Transverse colon (tissue), 4 donors: ENCODE measurements around the gene SPTLC3.

Experiments used
- CTCF ChIP-seq, 5 experiments: fragments of 200-600 bp in 3 of 5; fragments of 450-650 bp in 2 of 5; sonication (generic) in 3 of 5; IDR thresholded peaks; 1 replicate in 2 of 5; 2 replicates in 3 of 5; pipeline ENCODE4 v1.5.1; 2016 to 2017; ENCODE audit warnings: antibody characterized with exemption in 5 of 5, inconsistent platforms in 3 of 5, mild to moderate bottlenecking in 2 of 5, moderate library complexity in 1 of 5
- POLR2AphosphoS5 ChIP-seq, 3 donors: sonication (generic); formaldehyde crosslinking; IDR thresholded peaks; one replicate each; pipeline ENCODE4 v1.6.1; 2016; ENCODE audit warnings: antibody characterized with exemption in 3 of 3

- TF ChIP-seq CTCF (IDR thresholded peaks at IDR 0.05) (no peak), POLR2AphosphoS5 (IDR thresholded peaks at IDR 0.05) (no peak)
Observed at GRCh38 chr20:12984069-12984765, 24.6 kb upstream of the SPTLC3 start.
